ENCODE measurements around the gene SMG6.

SMG6 gene

GRCh38 chr17:2070241-2071023 lies 233.2 kb downstream of the SMG6 start:
- DNase-seq, result no peak

- peak; percentile 21 for DNase-seq
Observed at GRCh38 chr17:2068519-2069051, 235.0 kb downstream of the SMG6 start.

GRCh38 chr17:2068031-2068518 lies 235.5 kb downstream of the SMG6 start:
- no peak for DNase-seq

GRCh38 chr17:2067608-2068024 lies 236.0 kb downstream of the SMG6 start:
- no peak for DNase-seq

DNA sequence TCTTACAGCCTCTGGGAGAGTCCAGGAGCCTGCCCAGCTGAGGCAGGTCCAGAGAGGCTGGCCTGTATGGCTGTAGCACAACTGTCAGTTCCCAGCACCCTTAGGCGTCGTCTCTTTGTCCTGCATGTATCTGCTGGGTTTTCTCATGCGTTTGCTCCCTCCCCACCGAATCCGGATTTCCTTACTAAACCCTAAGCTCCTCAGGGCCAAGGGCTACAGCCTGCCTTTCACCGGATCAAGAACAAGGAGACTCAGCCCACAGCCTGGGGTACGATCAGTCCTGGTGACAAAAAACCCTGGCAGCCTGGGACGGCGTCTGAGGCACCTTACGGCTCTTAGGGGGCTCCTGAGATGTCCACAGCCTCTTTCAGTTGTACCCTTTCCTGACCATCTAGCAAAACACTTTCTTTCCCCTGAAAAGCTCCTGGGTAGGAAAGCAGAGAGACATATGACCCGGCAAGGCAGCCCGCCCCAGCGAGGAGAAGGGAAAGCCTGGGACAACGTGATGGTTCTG lies 236.5 kb downstream of the SMG6 start:
- no peak for DNase-seq

DNA sequence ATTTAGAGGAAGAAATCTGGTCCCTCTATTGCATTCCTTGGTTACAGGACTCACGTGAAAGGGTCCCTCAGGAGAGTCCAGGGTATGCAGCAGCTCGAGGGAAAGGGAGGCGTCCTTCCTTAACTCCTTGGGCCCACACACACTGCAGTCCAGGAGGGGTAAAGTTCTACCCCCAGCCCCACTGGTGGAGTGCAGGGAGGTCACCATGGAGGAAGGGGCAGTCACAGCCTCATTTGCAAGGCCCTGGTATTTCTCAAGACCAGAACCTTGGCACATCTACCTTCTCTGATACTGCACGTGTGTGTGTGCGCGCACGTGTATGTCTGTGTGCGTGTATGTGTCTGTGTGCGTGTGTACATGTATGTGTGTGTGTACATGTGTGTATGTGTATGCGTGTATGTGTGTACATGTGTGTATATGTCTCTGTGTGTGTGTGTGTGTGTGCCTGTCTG lies 237.6 kb downstream of the SMG6 start:
- no peak for DNase-seq

GRCh38 chr17:2064980-2065785 lies 238.4 kb downstream of the SMG6 start:
- no peak for DNase-seq

GRCh38 chr17:2064520-2064971 lies 239.0 kb downstream of the SMG6 start:
- DNase-seq, result no peak

- DNase-seq, result no peak
Observed at GRCh38 chr17:2064147-2064489, 239.5 kb downstream of the SMG6 start.

DNA sequence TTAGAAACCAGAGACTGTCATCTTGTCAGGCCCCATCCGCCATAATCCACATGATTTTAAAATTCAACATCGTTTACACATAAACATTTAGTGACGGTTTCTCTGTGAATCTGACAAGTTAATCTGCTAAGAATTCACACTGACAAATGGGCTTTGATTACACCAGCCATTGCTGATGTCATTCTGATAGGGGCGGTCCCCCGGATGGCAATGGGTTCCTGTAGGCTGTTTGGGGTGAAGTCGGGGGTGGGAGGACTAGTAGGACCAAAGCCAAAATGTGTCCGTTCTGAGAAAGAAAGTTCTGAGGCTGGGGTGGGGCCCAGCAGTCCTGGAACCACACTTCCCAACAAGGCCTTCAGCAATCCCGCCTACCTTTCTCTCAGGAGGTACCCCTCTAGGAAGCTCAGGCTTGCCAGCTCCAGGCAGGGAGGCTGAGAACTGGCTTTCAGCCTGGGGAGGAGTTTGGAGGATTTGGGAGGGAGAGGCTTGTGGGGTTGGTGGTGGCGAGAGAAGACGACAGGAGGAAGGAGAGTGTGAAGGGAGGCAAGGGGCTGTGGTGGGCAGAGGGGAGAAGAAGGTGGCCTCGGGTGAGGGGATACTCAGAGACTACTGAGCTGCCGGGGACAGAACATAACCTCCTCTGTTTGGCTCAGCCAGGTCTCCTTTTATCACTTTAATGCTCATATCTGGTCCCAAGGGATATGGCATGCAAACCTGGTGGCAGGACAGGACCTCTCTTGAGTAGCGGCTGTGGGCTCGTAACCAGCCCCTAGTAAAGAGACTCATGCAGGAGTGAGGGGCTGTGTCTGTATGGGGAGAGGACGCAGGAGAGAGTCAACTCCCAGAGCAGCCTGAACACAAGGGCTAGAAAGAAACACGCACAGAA lies 240.1 kb downstream of the SMG6 start:
- no peak for DNase-seq

DNA sequence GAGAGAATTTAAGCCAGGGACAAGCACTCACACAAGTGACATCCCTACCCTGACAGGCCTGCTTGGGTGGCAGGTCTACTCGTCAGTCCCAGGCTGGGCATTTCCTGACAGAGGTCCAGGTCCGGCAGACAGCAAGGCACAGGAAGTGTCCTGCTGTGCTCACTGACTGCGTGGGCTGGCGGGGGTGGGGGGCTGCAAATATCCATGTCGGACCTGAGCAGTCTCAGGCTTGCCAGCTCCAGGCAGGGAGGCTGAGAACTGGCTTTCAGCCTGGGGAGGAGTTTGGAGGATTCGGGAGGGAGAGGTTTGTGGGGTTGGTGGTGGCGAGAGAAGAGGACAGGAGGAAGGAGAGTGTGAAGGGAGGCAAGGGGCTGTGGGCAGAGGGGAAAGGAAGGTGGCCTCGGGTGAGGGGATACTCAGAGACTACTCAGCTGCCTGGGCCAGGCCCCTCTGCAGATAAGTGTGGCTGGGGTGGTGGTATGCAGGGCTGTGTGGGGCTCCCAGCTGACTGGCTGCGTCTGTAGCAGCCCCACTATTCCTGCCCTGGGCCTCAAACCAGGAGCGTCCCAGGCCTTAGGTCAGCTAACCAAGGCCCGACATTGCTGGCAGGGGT lies 240.9 kb downstream of the SMG6 start:
- DNase-seq, result no peak

DNA sequence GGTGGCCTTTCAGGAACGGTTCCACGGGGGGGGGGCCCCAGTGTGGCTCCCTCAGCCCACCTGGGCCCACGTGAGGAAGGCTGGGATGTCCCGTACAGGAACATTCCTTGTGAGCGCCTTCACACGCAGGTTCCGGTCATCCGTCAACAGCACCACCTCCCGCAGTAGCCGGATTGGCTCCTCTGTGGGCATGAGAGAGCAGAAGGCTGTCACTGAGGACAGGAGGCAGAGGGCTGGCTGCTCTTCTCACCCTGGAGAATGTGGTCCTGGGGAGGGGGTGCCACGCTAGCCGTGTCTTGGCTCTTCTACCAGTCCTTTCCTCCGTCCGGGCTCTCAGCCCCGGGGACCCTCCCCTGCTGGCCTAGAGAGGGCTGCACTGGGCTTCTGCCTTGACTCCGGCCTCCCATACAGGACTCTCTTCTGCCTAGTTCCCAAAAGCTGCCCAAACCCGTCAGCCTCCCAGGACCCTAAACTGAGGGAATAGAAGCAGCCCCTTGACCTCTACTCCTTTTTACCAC lies 242.1 kb downstream of the SMG6 start:
- no peak for DNase-seq

DNA sequence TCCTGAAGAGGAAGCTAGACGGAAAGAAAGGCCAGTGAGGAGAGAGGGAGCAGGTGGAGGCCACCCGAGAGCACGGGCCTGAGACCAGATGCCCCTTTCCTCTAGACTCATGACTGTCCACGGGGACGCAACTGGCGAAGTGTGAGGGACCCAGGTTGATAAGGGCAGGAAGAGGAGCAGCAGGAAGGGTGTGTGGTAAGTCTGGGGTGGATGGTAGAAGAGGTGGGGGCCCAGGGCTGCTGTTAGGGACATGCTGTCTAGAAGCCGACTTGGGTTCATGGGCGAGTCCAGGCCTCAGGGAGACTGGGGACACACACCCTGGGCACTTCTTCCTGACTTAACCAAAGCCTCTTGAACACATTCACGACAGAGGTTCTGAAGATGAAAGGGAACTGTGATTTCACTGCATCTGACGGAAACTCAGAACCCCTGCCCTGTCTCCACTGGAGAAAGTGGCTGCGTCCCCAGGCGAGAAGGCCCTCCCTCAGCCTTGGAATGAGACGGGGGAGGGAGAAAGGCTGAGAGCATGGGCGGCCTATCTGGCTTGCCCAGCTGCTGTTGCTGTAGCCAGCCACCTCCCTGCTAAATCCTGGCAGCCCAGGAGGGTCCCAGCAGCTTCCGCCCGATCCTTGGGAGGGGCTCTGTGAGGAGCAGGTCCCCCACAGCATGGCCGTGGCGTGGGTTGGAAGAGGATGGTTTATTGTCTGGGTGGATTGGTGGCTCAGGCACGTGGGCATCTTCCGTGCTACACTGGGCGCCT lies 242.7 kb downstream of the SMG6 start:
- no peak for DNase-seq

- DNase-seq, result no peak
Observed at GRCh38 chr17:2060385-2060658, 243.3 kb downstream of the SMG6 start.

GRCh38 chr17:2059547-2060384 lies 243.8 kb downstream of the SMG6 start:
- no peak for DNase-seq

GRCh38 chr17:2058586-2059546 lies 244.7 kb downstream of the SMG6 start:
- DNase-seq, result no peak

DNA sequence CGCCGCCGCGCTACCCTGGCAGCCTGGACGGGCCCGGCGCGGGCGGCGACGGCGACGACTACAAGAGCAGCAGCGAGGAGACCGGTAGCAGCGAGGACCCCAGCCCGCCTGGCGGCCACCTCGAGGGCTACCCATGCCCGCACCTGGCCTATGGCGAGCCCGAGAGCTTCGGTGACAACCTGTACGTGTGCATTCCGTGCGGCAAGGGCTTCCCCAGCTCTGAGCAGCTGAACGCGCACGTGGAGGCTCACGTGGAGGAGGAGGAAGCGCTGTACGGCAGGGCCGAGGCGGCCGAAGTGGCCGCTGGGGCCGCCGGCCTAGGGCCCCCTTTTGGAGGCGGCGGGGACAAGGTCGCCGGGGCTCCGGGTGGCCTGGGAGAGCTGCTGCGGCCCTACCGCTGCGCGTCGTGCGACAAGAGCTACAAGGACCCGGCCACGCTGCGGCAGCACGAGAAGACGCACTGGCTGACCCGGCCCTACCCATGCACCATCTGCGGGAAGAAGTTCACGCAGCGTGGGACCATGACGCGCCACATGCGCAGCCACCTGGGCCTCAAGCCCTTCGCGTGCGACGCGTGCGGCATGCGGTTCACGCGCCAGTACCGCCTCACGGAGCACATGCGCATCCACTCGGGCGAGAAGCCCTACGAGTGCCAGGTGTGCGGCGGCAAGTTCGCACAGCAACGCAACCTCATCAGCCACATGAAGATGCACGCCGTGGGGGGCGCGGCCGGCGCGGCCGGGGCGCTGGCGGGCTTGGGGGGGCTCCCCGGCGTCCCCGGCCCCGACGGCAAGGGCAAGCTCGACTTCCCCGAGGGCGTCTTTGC lies 245.6 kb downstream of the SMG6 start:
- no peak for DNase-seq

- no peak for DNase-seq
Observed at GRCh38 chr17:2057175-2057759, 246.3 kb downstream of the SMG6 start.

Data from T1000 (cell line).